Jurkat, Clone E6-1 (cell line): Measurements from ENCODE around the gene TP63.

Source experiments
- DNase-seq: peaks from one replicate; pipeline ENCODE4 v3.0.0-alpha.2; 2011; ENCODE audit warnings: low read depth, low spot score
- H3K4me3 ChIP-seq: 2 replicates; pipeline ENCODE4 v1.5.1; 2011; ENCODE audit warnings: mild to moderate bottlenecking, low read length, control low read depth, moderate library complexity

TP63 gene

DNA sequence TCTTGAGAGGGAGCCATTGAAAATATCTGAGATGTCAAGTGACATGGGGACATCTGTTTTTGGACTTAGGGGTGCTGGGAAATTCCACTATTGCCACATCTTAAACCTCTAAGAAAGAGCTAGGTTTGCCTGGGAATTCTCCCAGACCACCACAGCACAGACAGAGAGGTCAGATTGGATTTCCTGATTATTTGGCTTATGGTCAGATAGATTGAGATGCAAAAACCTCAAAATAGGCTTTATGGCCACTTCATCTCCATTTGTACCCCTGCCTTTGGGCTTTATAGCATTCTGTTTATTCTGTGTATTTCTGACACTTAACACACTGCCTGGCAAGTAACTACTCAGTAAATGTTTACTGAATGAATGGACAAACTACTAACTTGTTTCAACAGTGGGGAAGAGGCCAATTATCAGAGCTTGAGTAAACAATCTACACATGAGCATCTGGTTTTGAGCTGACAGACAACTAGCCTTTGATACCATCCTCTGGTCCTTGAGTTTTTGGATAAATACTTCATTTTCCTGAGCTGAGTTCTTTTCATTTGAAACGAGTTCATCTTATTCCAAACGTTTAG, 81.8 kb downstream of the TP63 start:
- no peak overlapping the region for H3K4me3 ChIP-seq
- no peak for DNase-seq

DNA sequence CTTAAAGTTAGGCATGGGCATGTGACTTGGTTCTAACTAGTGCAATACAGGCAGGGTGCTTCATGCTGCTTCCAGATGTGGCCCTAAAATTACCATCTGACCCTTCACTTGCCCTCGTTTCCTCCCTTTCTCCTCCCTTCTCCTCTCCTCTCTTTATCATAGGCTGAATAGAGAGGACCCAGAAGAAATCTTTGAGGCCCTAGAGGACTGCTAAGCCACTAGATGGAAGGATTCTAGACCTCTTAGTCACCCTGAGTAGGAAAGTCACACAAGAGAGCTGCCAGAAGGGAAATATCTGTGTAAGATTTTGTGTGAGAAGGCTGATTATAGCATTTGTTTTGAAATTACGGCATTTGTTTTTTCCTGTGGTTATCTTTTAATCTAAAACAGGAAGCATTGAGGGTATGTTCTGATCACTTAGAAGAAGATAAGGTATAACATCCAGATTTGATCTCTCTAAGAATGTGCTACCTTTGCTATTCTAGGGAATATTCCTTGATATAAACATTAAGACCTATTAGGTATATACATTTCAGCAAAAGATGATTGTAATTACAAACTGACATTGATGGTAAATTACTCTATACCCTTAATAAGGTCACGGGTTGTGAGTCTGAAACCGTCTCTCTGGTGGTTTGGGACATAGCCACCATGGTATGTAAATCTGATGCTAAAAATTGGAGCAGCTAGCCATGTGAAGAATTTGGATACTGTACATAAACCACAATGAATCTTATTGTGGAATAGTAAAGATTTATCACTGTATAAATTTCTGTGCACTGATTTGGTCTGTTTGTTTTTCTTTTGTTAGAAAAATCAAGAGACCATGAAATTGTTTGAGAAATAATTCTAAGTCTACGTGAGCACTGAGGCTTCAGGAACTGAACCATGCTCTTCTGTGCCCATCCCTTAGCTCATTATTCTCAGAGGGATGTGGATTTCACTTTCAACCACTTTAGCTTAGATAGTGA, 84.1 kb downstream of the TP63 start:
- DNase-seq, result no peak
- no peak overlapping the region for H3K4me3 ChIP-seq

DNA sequence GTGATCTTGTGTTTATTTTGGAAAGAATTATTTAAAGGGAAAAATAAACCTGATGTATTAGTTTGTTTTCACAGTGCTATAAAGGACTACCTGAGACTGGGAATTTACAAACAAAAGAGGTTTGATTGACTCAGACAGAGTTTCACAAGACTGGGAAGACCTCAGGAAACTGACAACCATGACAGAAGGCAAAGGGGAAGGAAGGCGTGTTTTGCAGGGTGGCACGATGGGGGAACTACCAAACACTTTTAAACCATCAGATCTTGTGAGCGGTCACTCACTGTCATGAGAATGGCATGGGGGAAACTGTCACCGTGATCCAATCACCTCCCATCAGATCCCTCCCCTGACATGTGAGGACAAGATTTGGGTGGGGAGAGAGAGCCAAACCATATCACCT, 87.0 kb downstream of the TP63 start:
- no peak overlapping the region for H3K4me3 ChIP-seq
- DNase-seq, result no peak

DNA sequence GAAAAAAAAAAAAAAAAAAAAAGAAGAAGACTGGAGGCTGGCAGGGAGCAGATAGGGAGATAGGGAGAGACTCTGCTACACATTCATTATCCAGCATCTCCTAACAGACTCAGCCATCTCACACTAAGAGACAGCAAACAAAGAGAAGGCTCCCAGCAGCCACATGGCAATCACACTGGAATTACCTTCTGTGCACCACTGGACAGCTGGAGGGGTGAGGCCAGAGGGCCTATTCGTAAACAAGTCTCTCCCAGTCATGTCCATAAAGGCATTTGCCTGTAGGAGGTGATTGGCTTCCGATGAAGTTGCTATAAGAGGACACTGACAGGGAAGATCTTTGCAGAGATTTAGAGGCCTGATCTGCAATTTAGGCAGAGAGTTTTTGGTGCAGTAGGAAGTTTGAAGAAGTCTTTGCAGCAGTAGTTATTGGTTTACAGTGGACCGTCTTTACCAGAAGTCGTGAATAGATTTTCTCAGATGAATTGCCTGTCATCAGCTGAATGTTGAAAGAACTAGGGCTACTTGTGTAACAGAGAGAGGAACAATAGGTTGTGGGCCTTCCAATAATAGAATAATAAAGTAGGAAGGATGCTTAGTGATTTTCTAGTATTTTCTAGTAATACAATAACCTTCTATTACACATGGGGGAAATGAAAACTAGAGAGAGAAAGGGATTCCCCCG, 89.7 kb downstream of the TP63 start:
- no peak for DNase-seq
- no peak overlapping the region for H3K4me3 ChIP-seq

DNA sequence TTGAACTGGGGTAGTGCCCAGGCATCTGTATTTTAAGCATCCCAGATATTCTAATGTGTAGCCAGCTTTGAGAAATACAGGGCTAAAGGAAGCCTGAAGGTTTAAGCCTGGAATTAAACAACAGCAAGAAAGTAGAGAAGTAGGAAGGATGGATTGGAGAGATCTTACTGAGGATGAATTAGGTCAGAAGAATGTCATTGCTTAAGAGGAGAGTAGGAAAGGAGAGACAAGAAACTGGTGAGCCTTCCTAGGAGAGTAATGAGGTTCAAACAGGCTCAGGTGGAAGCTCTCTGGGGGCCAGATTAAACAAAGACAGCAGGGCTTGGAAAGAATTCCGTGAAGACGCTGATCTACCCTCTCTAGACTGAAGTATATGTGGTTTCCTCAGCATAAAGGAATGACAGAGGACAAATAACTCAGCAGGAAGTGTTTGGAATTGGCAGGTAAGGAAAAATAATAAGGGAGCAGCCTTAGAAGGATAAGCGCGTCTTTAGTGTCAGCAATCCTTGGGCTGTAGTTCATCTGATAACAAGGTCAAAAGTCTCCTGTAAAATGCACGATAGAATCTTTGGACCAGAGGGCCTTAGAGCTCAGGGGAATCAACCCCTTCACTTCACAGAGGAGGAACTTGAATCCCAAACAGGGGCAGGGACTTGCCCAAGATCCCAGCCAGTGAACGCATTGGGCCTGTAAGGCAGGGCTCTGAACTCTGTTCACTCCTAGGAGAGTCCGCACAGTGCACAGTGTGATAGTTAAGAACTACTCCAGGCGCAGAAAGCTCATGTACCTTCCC, 90.9 kb downstream of the TP63 start:
- DNase-seq, result no peak
- H3K4me3 ChIP-seq, result no peak overlapping the region

DNA sequence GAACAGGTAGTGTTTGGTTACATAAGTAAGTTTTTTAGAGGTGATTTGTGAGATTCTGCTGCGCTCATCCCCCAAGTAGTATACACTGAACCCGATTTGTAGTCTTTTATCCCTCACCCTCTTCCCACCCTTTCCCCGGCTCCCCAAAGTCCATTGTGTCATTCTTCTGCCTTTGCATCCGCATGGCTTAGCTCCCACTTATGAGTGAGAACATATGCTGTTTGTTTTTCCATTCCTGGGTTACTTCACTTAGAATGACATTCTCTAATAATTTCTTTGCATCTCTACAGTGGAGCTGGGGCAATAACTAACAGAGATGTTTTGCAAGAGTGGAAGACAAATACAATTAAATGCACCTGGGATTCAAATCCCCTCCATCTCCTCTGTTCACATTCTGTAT, 93.2 kb downstream of the TP63 start:
- H3K4me3 ChIP-seq, result no peak overlapping the region
- DNase-seq, result no peak

DNA sequence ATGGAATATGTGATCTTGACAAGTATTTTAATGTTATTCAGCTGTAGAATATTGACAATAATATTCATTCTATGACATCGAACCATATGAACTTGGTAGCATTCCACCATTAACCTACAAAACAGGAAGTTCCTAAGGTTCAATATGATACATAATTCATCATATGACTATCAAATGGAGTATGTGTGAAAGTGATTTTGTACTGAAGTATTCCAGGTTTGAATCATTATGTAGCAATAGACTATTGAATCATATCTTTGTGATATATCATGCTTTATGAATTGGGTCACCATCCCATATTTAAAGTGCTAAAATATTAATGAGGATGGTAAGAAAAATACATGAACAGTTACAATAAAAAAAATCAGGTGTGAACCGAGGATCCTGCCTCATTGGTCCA, 95.1 kb downstream of the TP63 start:
- no peak overlapping the region for H3K4me3 ChIP-seq
- no peak for DNase-seq

DNA sequence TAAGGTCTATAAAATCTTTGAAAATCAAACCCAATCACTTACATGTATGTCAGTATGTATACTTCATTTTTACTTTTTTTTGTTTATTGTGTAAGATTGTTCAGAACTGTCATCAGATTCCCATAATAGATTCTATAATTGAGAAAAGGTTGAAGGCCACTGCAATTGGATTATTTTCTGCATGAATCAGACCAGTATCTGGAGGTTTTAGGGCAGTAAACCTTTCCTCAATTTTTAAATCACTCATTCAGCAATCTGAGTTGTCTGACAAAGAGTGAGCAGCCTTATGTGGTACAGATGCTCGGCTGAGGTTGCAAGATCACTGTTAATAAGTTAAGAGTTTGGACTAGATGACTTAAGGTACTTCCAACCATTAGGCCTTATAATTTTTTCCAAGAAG, 96.0 kb downstream of the TP63 start:
- DNase-seq, result no peak
- no peak overlapping the region for H3K4me3 ChIP-seq

DNA sequence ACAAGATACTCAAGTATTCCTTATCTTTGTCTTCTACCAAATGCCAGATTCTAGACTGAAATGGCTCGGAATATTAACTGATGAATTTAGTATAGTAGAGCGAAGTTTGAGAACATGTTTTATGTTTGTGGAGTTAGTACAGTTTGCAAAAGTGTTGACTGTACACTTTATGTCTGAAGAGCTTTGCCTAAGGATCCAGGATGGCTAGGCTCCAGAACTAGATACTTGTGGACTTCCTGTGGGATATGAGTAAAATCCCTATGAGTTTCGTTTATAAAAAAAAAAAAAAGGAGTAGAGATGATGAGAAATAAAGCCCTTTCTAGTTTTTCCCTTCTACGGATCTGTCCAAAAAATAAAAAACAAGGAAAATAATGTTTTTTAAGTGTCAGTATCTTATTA, 96.7 kb downstream of the TP63 start:
- DNase-seq, result no peak

DNA sequence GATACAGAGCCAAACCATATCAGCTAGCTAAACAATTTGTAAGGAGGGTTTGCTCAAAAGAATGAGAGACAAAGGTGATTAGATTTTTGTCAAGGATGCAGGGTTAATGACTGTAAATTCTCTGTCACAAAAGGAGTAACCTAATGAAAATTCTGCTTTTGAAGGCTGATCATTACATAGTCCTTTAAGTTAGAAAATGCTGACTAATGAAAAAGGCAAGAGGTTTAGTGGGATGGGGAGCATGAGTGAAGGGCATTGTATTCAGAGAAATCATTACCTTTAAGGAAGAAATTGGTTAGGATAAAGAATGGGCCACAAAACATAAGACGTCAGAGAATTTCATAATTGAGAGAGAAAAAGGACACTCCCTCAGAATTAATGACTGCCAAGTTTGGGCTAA, 97.7 kb downstream of the TP63 start:
- H3K4me3 ChIP-seq, result no peak overlapping the region
- DNase-seq, result no peak

More for the DNA sequence above, 96.7 kb downstream of the TP63 start:
- no peak overlapping the region for H3K4me3 ChIP-seq

DNA sequence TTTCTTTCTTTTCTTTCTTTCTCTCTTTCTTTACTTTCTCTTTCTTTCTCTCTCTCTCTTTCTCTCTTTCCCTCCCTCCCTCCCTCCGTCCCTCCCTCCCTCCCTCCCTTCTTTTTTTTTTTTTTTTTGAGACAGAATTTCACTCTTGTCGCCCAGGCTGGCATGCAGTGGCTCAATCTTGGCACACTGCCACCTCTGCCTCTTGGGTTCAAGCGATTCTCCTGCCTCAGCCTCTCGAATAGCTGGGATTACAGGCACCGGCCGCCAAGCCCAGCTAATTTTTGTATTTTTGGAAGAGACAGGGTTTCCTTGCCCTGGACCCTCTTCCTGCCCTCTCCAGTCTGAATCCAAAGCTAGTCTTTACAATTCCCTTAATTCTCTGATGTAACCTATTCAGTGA, 102.9 kb downstream of the TP63 start:
- no peak overlapping the region for H3K4me3 ChIP-seq

DNA sequence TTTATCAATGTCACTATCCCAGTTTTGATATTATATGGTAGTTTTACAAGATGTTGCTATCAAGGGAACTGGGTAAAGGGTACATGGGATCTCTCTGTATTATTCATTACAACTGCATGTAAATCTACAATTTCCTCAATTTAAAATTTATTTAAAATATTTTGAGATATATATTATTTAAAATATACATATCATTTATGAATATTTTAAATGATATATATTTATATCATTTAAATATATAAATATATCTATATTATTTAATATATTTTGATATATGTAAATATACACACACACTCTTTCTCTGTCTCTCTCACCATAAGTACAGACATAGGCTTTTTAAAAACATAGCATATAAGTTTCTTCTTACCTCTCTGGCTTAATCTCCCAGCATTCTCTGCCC, 104.7 kb downstream of the TP63 start:
- DNase-seq, result no peak

More for the DNA sequence above, 102.9 kb downstream of the TP63 start:
- no peak for DNase-seq

DNA sequence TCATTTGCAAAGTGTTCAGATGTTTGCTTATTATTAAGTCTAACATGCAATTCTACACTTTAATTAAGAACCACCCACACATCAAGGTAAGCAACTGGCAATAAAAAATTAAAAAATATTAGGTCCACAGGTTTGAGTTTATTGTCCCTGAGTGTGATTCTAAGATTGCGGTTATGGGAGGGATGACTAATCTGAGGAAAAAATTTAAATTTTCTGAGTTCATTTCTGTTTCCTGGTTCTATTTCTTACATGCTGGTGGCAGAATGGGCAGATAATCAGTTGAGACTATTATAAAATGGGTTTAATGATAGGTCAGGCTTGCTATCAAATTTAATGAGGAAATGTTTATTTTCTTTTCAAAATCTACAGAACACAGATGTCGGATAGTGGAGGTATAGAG, 105.9 kb downstream of the TP63 start:
- no peak for DNase-seq
- H3K4me3 ChIP-seq, result no peak overlapping the region

More for the DNA sequence above, 104.7 kb downstream of the TP63 start:
- H3K4me3 ChIP-seq, result no peak overlapping the region

DNA sequence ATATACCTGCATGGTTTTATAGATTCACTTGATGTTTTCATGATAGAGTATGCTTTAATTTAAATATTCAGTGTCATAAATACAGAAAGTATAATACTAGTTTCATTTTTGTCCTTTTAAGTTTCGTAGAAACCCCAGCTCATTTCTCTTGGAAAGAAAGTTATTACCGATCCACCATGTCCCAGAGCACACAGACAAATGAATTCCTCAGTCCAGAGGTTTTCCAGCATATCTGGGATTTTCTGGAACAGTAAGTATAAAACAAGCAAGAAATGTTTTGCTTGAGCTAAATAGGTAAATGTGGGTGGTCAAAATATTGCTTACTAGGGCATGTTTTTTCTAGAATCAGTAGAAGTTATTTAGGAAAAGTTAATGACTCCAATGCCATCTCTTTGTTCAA, 106.4 kb downstream of the TP63 start:
- no peak for DNase-seq
- H3K4me3 ChIP-seq, result no peak overlapping the region

DNA sequence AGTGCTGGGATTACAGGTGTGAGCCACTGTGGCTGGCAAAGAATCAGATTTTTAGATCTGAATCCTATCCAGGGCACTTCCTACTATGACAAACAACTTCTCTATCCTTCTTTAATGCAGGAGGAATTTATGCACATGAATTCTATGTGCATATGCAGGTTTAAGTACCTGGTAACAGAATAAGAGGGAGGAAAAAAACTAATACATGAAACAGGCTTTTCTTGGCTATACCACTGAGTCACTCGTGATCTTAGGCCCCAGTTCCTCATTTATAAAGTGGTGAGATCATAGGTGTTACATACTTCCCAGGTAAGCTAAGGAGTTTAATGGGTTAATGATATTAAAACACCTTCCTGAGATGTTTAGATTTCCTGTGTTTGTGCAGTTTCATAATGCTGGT, 108.2 kb downstream of the TP63 start:
- no peak overlapping the region for H3K4me3 ChIP-seq
- no peak for DNase-seq

DNA sequence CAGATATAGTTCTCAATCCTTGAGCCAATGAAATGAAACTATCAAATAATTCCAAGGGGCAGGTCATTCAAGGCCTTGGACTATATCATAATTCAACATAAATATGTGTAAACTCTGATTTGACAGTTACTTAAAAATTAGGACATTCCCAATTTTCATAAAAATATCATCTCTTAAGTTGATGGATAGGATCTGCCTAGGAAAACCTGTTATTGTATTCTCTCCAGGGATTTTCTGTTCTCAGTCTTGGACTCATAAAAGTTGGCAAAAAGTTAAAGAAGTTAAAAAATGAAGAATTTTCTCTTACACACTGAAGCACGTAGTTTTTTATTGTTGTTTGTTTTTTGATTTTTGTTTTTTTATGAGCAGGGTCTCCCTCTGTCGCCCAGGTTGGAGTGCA, 109.0 kb downstream of the TP63 start:
- no peak overlapping the region for H3K4me3 ChIP-seq
- DNase-seq, result no peak

DNA sequence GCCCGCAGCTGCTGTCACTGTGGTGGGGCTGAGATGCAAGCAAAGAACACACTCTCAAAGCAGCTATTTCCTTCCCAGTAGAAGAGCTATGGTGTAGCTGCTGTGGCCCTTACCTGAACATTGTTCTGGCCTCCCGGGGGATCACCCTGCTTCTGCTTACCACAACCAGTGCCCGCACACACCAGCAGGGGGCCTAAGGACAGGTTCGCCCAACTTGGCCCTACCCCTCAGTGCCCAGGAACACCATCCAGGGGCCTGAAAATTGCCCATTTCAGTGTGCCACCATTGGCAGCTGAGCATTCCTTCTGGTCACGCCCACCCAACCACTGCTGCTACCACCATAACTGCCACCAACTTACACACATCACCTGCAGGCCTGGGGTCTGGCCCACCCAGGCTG, 113.0 kb downstream of the TP63 start:
- no peak for DNase-seq
- no peak overlapping the region for H3K4me3 ChIP-seq

DNA sequence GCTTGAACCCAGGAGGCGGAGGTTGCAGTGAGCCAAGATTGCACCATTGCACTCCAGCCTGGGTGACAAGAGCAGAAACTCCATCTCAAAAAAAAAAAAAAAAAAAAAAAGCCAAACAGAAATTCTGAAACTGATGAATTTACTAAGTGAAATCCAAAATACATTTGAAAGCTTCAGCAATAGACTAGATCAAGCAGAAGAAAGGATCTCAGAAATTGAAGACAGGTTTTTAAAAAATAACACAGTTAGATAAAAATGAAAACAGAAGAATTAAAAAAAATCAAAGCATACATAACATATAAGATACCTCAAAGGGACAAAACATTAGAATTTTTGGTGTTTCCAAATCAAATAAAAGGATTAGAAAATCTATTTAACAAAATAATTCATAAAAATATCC, 114.4 kb downstream of the TP63 start:
- no peak overlapping the region for H3K4me3 ChIP-seq
- no peak for DNase-seq

DNA sequence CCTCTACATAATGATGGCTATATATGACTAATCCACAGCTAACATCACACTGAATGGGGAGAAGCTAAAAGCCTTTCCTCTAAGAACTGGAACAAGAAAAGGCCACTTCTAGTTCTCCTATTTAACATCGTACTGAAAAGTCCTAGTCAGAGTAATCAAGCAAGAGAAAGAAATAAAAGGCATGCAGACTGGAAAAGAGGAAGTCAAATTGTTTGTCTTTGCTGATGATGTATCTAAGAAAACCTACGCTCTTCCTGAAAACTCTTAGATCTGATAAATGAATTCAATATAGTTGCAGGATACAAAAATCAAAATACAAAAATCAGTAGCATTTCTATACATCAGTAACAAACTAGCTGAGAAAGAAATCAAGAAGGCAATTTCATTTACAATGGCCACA, 116.9 kb downstream of the TP63 start:
- H3K4me3 ChIP-seq, result no peak overlapping the region
- no peak for DNase-seq
